GM19463 (cell line): Measurements from ENCODE around the gene KRTAP12-3.
"Not testable (repeated sequence)": the region's sequence is repeated elsewhere in the genome, so short reads cannot be mapped to it uniquely, and the experiment has no call there.

Experiments used
- ATAC-seq: cut with Tn5 transposase; IDR thresholded peaks from one replicate; pipeline ENCODE4 v1.9.1; 2021; ENCODE audit warnings: mild to moderate bottlenecking, moderate library complexity; ENCODE audit not compliant: unreplicated experiment

Gene KRTAP12-3

DNA sequence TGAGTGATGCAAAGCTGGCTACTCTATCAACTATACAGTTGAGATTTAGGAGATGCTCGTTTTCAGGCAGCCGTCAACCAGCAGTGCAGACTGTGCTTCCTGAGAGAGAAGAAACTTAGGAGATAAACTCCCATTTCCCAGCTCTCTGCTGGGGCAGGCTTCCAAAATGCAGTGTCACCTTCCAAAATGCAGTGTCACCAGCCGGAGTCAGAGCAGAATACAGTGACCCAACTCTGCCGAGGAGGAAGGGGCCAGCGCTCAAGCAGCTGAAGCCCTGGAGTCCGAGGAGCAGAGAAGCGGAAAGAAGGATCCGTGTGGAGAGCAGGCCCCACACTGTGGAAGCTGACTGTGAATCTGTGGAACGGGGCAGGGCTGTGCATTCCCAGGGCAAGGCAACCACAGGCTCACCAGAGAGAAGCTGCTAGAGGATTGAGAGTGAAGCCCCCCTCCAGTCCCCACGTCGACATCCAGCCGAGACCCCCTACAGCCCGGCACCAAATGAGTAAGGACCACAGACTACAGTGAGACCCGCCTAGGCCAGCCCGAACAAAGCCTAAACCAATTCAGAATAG is 24.9 kb downstream of the KRTAP12-3 start:
- no peak for ATAC-seq

DNA sequence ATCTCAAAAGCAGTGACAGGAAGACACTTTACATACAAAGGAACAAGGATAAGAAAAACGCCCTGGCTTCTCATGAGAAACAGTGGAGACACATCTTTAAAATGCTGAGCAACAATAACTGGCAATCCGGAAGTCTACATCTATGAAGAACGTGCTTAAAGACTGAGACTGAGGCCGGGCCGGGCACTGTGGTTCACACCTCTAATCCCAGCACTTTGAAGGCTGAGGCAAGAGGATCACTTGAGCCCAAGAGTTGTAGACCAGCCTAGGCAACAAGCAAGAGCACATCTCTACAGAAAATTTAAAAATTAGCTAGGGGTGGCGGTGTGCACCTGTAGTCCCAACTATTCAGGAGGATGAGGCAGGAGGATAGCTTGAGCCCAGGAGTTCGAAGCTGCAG is 26.3 kb downstream of the KRTAP12-3 start:
- no peak for ATAC-seq

DNA sequence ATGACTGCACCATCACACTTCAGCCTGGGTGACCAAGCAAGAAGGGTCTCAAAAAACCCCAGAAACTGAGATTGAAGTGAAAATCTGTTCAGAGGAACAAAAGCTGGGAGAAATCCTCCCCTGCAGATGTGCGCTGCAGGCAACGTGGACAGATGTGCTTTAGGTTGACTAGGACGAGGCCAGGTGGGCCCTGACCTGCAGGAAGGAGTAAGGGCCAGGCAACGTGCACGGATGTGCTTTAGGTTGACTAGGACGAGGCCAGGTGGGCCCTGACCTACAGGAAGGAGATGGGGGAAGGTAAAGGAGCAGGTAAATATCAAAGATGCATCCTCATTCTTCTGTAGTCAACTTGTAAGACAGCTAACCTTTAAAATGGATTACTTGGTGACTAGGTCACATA is 26.8 kb downstream of the KRTAP12-3 start:
- no peak for ATAC-seq

DNA sequence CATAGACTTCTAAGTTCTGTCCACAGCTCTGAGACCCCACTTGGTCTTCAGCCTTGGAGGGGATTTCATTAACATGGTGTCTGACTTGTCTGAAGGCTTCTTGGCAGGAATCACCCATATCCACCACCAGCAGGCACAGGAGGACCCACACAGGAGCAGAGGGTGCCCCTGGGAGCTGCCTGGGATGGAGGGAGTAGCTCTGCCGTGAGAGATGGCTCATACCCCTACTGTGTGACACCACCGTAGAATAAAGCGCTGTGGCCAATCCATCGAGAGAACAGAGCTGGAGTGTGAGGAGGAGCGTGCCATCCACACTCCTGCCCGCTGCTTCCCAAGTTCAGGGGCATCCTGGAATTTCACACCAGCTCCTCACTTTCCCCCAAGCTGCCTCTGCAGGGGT is 27.3 kb downstream of the KRTAP12-3 start:
- ATAC-seq, result not testable (repeated sequence)

DNA sequence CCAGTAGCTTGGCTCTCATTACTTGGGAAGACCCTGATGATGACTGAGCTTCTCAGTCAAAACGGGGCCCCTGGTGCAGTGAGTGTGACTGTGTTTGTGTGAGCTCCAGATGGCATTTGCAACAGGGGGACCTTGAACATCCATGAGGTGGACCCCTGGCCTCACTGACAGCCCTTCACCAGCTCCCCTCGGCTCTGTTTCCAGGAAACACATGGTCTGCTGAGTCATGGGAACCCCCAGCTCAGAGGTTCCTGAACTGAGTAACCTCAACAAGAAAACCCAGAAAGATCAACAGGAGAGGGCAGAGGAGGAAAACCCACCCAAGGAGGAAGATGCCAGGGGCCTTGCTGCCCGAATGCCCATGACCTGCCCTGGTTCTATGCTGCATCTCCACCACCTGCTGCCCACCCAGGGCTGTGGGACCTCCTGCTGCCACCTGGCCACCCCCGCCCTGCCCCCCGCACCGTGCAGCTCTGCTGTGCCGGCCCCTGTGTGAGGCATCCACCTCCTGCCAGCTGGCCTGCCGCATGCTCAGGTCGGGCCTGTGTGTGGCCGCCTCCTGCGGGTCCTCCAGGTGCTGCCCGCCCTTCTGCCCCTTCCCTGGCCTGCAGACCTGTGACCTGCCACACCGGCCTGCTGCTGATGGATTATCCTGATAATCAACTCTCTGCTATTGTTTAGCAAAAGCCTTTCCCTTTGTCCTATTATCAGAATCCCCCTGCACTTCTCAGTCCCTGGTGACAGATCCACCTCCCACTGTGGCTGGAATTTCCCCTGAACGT is 28.5 kb downstream of the KRTAP12-3 start:
- no peak for ATAC-seq

DNA sequence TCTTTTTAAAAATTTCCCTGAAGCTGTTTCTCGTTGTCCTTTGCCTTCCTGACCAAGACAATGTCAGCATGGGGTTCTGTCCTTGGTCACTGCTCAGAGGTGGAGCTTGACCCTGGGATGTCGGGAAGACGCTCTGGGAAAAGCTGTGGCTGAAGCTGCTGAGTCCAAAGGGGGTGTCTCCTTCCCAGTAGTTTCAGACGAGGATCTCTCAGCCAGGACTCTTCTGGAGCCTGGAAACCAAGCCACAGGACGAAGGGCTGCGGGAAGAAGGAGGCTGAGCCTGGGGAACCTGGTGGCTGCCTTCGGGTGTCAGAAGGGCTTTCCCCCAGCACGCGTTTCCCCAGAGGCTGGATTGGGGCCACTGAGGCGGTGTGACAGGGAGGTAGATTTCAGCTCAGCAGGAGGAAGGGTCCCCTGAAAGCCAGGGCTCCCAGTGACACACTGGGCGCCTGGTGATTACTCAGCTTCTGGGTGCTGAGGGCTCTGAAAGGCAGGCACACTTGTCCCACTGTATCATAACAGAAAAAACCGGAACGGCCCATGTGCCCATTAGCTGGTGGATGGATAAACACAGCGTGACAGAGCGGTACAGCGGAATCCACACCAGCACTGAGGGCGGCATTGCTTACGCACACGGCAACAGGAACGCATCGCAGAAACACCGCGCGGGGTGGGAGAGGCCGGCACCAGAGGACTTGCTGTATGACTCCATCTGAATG is 29.3 kb downstream of the KRTAP12-3 start:
- ATAC-seq, result no peak

DNA sequence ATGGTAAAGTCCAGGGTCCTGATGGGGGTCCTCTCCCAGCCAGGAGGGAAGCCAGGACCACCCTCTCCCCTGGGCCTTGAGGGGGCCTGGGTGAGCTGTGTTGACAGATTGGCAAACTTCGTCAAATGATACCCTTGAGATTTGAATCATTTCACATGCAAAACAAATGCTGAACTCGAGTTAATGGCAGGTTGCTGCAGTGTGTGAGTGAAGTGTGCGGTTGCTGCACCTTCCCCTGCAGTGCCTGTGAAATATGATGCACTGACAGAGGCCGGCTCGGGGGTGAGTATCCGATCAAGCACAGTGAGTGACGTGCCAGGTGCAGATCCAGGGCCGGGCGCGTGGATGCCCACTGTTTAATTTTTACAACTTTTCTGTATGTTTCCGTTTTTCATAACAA is 29.9 kb downstream of the KRTAP12-3 start:
- ATAC-seq, result no peak

DNA sequence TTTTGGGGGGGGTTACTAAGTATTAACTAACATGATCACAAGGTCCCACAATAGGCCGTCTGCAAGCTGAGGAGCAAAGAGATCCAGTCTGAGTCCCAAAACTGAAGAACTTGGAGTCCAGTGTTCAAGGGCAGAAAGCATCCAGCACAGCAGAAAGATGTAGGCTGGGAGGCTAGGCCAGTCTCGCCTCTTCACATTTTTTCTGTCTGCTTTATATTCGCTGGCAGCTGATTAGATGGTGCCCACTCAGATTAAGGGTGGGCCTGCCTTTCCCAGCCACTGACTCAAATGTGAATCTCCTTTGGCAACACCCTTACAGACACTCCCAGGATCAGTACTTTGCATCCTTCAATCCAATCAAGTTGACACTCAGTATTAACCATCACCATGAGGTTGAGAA is 32.0 kb downstream of the KRTAP12-3 start:
- not testable (repeated sequence) for ATAC-seq

DNA sequence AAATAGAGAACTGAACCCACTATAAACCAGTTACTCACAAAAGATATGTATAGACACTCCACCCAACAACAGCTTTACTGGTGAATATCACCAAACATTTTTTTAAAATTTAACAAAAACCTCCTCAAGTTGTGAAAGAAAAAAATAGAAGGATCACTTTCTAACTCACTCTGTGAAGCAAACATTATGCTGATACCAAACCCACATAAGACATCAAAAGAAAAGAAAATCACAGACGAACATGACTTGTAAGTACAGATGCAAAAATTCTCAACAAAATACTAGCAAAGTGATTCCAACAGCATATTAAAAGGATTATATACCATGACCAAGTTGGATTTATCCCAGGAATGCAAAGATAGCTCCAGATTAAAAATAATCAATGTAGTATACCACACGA is 34.0 kb downstream of the KRTAP12-3 start:
- ATAC-seq, result no peak

DNA sequence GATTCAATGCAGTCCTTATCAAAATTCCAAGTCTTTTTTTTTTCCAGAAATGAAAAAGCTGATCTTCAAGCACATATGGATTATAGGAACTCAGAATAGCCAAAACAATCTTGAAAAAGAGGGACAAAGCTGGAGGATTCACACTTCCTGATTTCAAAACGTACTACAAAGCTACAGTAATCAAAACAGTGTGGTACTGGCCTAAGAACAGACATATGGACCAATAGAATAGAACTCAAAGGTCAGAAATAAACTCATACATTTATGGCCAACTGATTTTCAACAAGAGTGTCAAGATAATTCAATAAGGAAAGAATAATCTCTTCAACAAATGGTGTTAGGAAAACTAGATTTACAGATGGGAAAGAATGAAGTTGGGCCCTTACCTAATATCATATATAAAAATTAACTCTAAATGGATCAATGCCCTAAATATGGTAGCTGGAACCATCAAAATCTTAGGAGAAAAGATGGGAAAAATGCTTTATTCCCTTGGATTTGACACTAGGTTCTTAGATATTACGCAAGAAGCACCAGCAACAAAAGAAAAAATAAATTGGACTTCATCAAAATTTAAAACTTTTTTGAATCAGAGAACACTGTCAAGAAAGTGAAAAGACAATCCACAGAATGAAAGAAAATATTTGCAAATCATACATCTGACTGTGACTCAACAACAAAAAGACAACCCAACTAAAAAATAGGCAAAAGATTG is 35.2 kb downstream of the KRTAP12-3 start:
- ATAC-seq, result no peak

DNA sequence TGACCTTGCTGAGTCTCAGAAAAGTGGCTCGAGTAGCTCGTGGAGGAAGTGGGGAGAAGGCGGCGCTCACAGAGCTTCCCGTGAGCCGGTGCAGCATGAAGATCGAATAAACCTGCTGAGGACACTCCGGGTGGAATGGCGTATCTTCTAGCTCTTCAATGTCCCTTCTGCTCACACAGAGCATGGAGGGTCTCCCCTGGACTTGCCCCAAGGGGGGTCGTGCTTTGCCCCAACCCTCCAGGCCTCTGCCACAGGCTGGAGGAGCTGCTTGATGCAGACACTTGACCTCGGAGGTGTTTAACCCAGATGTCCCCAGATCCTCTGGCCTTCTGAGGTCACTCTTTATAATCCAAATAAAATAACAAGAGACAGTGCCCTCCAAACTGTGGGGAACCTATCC is 37.0 kb downstream of the KRTAP12-3 start:
- no peak for ATAC-seq

DNA sequence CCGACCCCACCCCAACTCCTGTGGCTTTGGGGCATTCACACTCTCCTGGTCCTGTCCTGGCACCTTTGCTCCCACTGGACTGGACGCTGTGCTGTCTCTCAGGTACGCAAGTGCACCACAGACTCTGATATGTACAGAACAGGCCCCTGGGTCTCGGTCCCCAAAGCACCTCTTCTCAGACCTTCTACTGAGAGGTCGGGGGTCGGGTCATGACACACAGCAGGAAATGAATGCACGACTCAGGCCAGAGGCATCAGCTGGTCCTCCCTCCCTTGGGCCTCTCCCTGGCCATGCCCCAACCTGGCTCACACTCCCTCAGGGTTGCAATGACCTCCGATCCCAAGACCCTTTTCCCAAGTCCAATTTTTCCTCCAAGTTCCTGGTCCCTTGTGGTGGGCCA is 37.5 kb downstream of the KRTAP12-3 start:
- no peak for ATAC-seq

DNA sequence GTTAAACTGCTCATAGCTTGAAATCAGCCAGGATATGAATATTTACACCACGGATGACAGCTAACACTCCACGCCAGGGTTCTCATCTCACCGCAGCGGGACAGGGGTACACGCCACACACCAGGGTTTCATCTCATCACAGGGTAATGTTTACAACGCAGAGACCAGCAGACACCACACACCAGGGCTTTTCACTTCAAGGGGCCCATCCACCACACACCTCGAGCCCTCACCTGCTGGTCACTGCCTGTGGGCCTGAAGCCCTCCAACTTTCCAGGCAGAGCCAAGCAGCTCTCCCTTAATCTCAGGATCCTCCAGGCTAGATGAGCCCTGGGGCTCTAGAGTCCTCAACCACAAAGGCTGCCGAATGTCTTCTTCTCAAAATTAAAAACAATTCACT is 37.9 kb downstream of the KRTAP12-3 start:
- ATAC-seq, result no peak

DNA sequence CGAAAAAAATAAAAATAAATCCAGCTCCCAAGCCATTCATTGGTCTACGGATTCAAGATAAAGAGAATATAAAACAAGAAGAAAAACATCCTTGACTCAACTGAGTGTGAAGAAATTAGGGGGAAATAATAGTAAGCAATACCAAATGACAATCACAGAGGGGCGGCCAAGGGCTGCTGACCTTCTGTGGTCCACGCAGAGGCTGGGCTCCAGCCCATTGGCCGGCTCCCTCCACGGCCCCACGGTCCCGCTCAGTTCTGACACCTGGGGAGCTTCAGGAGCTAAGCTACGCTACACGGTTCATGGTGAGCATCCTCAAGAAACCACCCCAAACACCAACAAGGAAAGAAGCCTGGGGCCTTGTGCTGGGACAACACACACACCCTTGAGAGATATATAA is 38.8 kb downstream of the KRTAP12-3 start:
- no peak for ATAC-seq

DNA sequence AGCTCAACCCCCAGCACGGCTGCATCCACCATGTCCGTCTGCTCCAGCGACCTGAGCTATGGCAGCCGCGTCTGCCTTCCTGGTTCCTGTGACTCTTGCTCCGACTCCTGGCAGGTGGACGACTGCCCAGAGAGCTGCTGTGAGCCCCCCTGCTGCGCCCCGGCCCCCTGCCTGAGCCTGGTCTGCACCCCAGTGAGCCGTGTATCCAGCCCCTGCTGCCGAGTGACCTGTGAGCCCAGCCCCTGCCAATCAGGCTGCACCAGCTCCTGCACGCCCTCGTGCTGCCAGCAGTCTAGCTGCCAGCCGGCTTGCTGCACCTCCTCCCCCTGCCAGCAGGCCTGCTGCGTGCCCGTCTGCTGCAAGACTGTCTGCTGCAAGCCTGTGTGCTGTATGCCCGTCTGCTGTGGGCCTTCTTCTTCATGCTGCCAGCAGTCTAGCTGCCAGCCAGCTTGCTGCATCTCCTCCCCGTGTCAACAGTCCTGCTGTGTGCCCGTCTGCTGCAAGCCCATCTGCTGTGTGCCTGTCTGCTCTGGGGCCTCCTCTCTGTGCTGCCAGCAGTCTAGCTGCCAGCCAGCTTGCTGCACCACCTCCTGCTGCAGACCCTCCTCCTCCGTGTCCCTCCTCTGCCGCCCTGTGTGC is 39.6 kb downstream of the KRTAP12-3 start, which contains the start of gene KRTAP10-12:
Gene KRTAP10-12 (plus strand): TSS at position 1 of the 639 bp plus-strand sequence. CDS start 30 bp downstream, at position 31.
- ATAC-seq, result not testable (repeated sequence)

DNA sequence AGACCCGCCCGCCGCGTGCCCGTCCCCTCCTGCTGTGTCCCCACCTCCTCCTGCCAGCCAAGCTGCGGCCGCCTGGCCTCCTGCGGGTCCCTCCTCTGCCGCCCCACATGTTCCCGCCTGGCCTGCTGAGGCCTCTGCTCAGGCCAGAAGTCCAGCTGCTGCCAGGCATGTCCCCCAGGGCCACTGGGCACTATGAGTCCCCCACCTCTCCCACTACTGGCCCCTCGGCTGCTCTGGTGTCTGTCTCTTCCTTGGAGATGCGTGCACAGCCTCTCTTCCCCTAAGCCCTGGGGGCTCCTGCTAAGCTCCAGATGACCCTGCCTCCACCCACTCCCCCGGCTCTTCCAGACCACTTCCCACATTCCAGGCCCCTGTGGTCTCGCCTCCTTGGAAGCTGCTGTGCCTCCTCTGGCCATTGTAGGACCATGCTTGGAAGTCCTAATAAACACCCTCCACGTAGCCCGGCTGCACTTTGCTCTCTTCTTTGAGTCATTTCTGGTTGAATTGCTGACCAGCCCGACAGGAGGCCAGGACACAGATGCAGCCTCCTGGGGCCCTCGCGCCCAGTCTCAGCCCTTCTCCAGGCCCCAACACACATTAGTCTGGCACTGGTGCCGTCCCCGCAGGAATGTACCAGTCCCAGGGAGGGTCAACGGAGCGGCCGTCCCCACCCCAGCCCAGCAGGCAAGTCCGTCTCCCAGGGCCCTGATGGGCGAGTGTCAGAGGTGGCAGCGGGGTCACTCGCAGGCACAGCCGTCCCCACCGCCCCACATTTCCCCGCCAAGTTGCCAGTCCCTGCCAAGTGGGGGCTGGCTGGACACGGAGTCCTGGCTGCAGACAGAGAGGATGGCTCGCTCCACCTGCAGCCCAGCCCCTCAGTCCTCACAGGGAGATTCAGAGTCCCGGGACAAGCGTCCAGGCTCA is 40.3 kb downstream of the KRTAP12-3 start:
- no peak for ATAC-seq

DNA sequence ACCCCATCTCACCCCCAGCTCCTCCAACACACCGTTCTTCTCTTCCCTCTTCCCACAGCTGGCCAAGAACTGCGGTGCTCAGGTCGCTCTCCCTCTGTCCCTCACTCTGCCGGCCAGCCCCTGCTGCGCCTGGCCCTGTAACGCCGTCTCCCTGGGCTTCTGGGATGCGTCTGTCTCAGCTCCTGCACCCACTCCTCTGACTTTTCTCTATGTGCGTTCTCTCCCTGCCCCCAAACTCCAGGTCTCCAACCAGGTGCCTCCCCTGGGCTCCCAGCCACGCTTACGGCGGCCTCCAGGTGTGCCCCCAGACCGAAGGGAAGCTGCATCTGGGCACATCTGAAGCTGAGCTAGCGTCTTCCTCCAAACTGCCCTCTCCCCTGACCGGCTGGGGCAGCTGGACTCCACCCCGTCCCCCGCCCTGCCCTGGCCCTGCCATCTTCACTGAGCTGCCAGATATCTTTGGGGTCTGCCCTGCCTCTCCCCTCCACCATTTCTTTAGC is 41.8 kb downstream of the KRTAP12-3 start:
- no peak for ATAC-seq

DNA sequence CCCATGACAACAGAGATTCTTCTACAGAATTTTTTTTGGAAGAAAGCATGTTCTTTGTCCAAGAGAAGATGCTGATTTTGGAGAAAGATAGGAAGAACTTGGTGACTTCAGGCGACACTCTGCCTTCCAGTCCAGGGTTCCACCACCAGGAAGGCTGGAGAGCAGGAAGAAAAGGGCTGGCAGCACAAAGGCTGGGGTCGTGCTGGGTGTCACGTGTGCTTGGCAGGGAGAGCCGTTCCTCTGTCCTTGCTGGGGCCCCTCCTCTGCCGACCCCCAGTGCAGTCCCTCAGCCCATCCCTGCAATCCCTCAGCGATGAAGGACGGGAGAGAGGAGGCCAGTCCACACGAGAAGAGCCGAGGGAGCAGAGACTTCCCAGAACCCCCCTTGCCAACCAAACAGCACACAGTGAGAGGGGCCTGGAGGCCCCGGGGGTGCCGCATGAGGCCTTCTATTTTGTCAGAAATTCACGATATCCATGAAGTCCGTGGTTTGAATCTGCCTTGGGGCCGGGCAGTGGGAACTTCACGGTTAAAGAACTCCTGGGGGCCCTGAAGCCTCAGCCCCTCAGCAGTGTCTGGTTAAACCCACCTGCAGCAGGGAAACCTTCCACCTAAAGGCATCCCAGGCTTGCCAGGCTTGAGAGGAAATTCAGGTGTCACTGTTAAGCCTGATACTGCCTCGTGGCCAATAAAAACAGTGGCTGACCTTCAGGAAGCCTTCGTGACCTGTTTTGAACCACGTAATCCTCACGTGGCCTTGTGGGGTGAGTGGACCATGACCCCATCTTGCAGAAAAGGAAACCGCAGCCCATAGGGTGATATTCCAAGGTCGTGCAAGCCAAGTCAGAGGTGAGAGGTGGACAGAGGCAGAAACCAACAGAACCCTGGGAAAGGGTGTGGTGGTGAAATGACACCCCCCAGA is 42.6 kb downstream of the KRTAP12-3 start:
- ATAC-seq, result no peak

DNA sequence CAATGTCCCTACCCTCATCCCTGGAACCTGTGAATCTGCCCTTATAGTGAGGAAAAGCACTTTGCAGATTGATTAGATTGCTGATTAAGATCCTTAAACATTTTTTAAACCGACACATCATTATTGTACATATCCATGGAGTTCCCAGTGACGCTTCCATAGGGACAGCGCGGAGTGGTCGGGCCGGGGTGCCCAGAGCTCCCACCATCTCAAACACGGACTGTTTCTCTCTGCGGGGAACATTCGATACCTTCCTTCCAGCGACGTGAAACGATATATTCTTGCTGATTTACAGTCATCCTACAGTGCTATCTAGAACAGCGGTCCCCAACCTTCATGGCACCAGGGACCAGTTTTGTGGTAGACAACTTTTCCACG is 43.3 kb downstream of the KRTAP12-3 start:
- ATAC-seq, result no peak
